Common myeloid progenitor, CD34-positive (primary cell): ENCODE results near the gene DUSP16.
"Not testable (repeated sequence)": the region's sequence is repeated elsewhere in the genome, so short reads cannot be mapped to it uniquely, and the experiment has no call there.

Experiments used
- CTCF ChIA-PET: fragments of 350-600 bp; sonication (Branson Sonifier 250); formaldehyde crosslinking; loops from one replicate; lab custom pipeline; 2021; ENCODE audit warnings: antibody characterized with exemption; lab: Charles Lee
- POLR2A ChIA-PET: fragments of 350-600 bp; sonication (Branson Sonifier 250); formaldehyde crosslinking; loops from one replicate; lab custom pipeline; 2021; ENCODE audit warnings: antibody characterized with exemption; lab: Charles Lee
- DNase-seq, 3 donors: peaks; one replicate each; pipeline versions ENCODE4 v3.0.0 to v3.0.0-alpha.2; 2013
- H3K27ac ChIP-seq, 2 experiments: 1 replicate in 1 of 2; 2 replicates in 1 of 2; pipeline ENCODE4 v1.7.0; 2013; ENCODE audit warnings: inconsistent platforms in 2 of 2, low read length in 2 of 2, mild to moderate bottlenecking in 2 of 2, low read depth in 1 of 2, moderate library complexity in 1 of 2; ENCODE audit not compliant: severe bottlenecking in 2 of 2, insufficient read depth in 1 of 2, poor library complexity in 1 of 2
- H3K27me3 ChIP-seq, 5 experiments: replicated peaks in 2 of 5; 1 replicate in 3 of 5; 2 replicates in 2 of 5; pipeline versions ENCODE4 v1.6.1 to v1.7.0; 2013; ENCODE audit warnings: low read length in 4 of 5, mild to moderate bottlenecking in 2 of 5, moderate library complexity in 2 of 5, inconsistent platforms in 1 of 5; ENCODE audit not compliant: insufficient read depth in 5 of 5, control insufficient read depth in 4 of 5
- H3K36me3 ChIP-seq, 4 experiments: 1 replicate in 2 of 4; 2 replicates in 2 of 4; pipeline versions ENCODE4 v1.6.1 to v1.7.0; 2013; ENCODE audit warnings: low read length in 3 of 4, control low read depth in 1 of 4, mild to moderate bottlenecking in 1 of 4; ENCODE audit not compliant: control insufficient read depth in 4 of 4, insufficient read depth in 4 of 4
- H3K4me1 ChIP-seq, 4 experiments: 1 replicate in 3 of 4; 2 replicates in 1 of 4; pipeline versions ENCODE4 v1.6.1 to v1.7.1; 2013; ENCODE audit warnings: low read length in 3 of 4, mild to moderate bottlenecking in 3 of 4, control low read depth in 1 of 4, inconsistent platforms in 1 of 4, moderate library complexity in 1 of 4; ENCODE audit not compliant: control insufficient read depth in 4 of 4, insufficient read depth in 4 of 4; ENCODE audit errors: control extremely low read depth in 1 of 4
- H3K4me3 ChIP-seq, 7 experiments: 1 replicate in 4 of 7; 2 replicates in 3 of 7; pipeline versions ENCODE4 v1.5.1 to v1.7.0; 2013; ENCODE audit warnings: mild to moderate bottlenecking in 7 of 7, low read length in 6 of 7, moderate library complexity in 6 of 7, inconsistent platforms in 2 of 7, low read depth in 2 of 7, control low read depth in 1 of 7; ENCODE audit not compliant: insufficient read depth in 4 of 7, control insufficient read depth in 1 of 7; ENCODE audit errors: extremely low read depth in 1 of 7
- H3K9me3 ChIP-seq, 5 experiments: 1 replicate in 4 of 5; 2 replicates in 1 of 5; pipeline versions ENCODE4 v1.6.1 to v1.7.1; 2013; ENCODE audit warnings: low read length in 4 of 5, mild to moderate bottlenecking in 2 of 5, inconsistent platforms in 1 of 5, low read depth in 1 of 5, moderate library complexity in 1 of 5; ENCODE audit not compliant: control insufficient read depth in 4 of 5, insufficient read depth in 2 of 5; ENCODE audit errors: control extremely low read depth in 1 of 5
- WGBS: methylation state at CpG from one replicate; pipeline ENCODE4 v1.1.5; 2013; ENCODE audit not compliant: insufficient coverage; 5-methylcytosine and 5-hydroxymethylcytosine counted together

Gene DUSP16

GRCh38 chr12:12506496-12506890 lies 56.2 kb downstream of the DUSP16 start:
- Histone ChIP-seq H3K27ac (no peak overlapping the region), H3K9me3 (no peaks in the 10 kb centered on the region), H3K36me3 (no peaks in the 10 kb centered on the region), H3K4me1 (no peaks in the 10 kb centered on the region), H3K4me3 (no peak overlapping the region), H3K27me3 (no peaks in the 10 kb centered on the region)
- ChIA-PET POLR2A (no interaction called here), CTCF (interaction anchor here (1.1 kb wide), 1 partner anchor 10 kb away, joined by 3 read pairs; no protein-coding TSS in a partner anchor)
- no peak for DNase-seq
- WGBS, result 100% methylated on average over 1 of the region's 3 CpGs

DNA sequence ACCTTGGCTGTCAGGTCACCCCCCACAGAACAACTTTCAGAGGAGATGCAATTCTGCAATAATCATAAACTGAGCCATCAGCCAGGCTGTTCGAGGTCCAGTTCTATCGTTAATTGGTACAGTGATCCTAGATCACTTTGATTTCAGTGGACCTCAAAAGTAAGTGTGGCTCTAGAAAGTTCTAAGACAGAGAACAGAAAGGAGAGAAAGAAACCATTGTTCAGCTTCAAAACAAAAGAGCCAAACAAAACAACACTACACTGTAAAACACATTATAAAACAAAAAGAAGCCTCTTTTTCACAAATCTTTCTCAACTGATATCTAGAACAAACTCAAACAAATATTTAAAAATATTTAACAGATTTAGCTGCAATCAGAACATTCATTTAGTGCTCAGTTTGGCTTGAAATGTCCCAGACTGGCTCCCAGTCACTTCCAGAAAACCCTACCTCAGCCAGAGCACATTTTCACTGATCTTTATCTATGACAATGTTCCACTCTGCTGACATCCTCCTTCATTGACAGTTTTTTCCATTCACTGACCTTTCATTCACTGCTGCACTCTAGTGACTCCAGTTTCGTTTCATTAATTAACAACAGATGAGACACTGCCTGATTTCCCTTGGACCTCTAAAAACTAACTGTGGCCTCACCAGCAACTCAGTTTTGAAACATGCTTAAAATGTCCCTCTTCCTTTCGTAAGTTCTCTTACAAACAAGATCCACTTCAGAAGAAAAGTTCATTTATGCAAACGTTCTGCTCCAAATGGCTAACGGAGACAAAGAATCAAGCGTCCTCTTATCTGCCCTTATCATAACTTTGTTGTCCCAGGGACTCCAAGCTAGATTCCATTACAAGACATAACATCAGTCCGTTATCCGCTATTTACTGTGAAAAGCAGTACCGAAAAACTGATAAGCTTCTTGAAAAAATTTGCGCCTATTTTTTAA lies 56.8 kb downstream of the DUSP16 start:
- Histone ChIP-seq H3K4me1 (no peaks in the 10 kb centered on the region), H3K4me3 (no peak overlapping the region), H3K9me3 (no peaks in the 10 kb centered on the region), H3K27ac (no peak overlapping the region), H3K27me3 (no peaks in the 10 kb centered on the region), H3K36me3 (no peaks in the 10 kb centered on the region)
- POLR2A ChIA-PET, result no interaction called here
- DNase-seq, result no peak
- CTCF ChIA-PET, result interaction anchor here (1.1 kb wide), 1 partner anchor 10 kb away, joined by 3 read pairs; no protein-coding TSS in a partner anchor
- WGBS, result 99% methylated on average over 10 of the region's 11 CpGs

DNA sequence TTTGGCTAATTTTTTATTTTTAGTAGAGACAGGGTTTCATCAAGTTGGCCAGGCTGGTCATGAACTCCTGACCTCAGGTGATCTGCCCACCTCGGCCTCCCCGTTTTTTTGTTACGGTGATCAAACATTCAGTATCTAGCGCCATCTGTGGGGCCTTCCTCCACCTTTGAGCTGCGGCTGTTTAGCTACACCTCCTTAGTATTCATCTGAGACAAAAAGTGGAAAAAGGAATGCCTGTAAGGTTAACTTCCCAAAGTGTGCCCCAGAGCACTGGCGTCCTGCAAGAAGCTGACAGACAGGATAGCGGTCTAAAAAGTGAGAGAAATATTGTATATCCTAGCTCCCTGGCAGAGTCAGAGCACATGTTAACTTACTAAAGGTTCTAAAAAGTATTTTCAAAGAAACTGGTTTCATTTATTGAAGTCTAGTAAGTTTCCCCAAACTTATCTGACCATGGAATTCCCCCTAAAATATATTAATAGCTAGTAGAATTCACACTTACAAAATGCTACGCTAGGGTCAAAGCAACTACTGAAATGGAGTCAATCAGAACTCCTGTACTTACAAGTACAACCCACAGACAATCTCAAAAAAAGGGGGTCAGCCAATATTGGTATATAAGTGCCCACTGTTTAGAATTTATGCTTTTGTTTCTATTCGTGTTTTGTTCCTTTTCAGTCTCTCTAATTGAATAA lies 59.1 kb downstream of the DUSP16 start:
- Histone ChIP-seq H3K9me3 (no peaks in the 10 kb centered on the region), H3K27ac (no peak overlapping the region), H3K27me3 (no peaks in the 10 kb centered on the region), H3K36me3 (no peaks in the 10 kb centered on the region), H3K4me3 (no peak overlapping the region), H3K4me1 (no peaks in the 10 kb centered on the region)
- DNase-seq, result no peak
- WGBS, result 100% methylated on average over 3 of the region's 9 CpGs
- ChIA-PET POLR2A (no interaction called here), CTCF (no interaction called here)

DNA sequence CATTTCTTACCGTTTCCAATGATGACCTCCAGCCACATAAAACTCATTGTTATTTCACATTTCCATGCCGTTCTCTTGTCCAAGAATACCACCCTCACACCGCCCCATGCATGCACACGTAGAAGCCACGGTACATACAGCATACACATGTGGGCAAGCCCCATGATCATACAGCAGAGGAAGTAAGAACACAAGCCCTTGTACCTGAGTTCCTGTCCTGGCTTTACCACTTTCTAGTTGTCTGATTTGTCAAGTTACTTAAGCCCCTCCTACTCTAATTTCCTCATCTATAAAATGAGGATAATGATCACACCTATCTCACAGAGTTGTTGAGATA lies 59.9 kb downstream of the DUSP16 start:
- ChIA-PET POLR2A (interaction anchor here (0.6 kb wide), 1 partner anchor 25 kb away, joined by 3 read pairs; no protein-coding TSS in a partner anchor), CTCF (no interaction called here)
- Histone ChIP-seq H3K27ac (no peak overlapping the region), H3K27me3 (no peaks in the 10 kb centered on the region), H3K4me3 (no peak overlapping the region), H3K4me1 (no peaks in the 10 kb centered on the region), H3K9me3 (no peaks in the 10 kb centered on the region), H3K36me3 (no peaks in the 10 kb centered on the region)
- 99% methylated on average over 5 of the region's 5 CpGs for WGBS
- no peak for DNase-seq

- CTCF ChIA-PET, H3K4me3 ChIP-seq, DNase-seq, H3K36me3 ChIP-seq, H3K9me3 ChIP-seq, H3K27me3 ChIP-seq, H3K27ac ChIP-seq, H3K4me1 ChIP-seq: not testable (repeated sequence)
- POLR2A ChIA-PET, result interaction anchor here (0.6 kb wide), 1 partner anchor 25 kb away, joined by 3 read pairs; no protein-coding TSS in a partner anchor
- 97% methylated on average over 5 of the region's 7 CpGs for WGBS
Observed at GRCh38 chr12:12502130-12502814, 60.4 kb downstream of the DUSP16 start.

DNA sequence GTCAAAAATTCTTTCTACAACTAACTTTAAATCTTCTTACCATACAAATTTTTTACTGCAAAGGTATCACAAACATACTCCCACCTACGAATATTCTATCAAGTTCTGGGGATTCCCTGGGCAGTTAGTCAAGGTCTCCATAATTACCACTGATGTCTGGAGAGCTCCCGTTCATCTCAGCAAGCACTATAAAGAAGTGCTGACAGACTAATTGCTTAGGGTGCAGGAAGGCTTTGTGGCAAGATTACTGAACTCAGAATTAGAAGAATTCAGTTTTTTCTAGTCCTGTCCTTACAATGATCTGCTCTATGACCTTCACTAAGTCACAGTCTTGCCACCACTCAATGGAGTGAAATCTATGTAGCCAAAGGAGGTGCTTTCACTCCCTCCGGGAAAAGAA lies 61.5 kb downstream of the DUSP16 start:
- no peak overlapping the region for H3K27ac ChIP-seq
- DNase-seq, result no peak
- CTCF ChIA-PET, result no interaction called here

More for the DNA sequence above, 61.5 kb downstream of the DUSP16 start:
- no peaks in the 10 kb centered on the region for H3K4me1 ChIP-seq
- POLR2A ChIA-PET, result no interaction called here
- H3K4me3 ChIP-seq, result no peak overlapping the region
- no peaks in the 10 kb centered on the region for H3K36me3 ChIP-seq
- 80% methylated on average over 1 of the region's 3 CpGs for WGBS
- no peaks in the 10 kb centered on the region for H3K27me3 ChIP-seq
- H3K9me3 ChIP-seq, result no peaks in the 10 kb centered on the region
